ENCODE results near the gene OSBPL5.
"Not testable (repeated sequence)": the region's sequence is repeated elsewhere in the genome, so short reads cannot be mapped to it uniquely, and the experiment has no call there.

DNA sequence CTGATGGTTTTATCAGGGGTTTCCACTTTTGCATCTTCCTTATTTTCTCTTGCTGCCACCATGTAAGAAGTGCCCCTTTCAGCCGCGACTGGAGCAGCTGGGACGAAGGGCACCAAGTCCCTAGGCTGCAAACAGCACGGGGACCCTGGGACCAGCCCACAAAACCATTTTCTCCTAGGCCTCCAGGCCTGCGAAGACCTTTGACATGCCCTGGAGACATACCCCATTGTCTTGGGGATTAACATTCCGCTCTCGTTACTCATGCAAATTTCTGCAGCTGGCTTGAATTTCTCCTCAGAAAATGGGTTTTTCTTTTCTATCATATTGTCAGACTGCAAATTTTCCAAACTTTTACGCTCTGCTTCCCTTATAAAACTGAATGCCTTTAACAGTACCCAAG lies 101.2 kb downstream of the OSBPL5 start:
- TF ChIP-seq, protein P1, sequence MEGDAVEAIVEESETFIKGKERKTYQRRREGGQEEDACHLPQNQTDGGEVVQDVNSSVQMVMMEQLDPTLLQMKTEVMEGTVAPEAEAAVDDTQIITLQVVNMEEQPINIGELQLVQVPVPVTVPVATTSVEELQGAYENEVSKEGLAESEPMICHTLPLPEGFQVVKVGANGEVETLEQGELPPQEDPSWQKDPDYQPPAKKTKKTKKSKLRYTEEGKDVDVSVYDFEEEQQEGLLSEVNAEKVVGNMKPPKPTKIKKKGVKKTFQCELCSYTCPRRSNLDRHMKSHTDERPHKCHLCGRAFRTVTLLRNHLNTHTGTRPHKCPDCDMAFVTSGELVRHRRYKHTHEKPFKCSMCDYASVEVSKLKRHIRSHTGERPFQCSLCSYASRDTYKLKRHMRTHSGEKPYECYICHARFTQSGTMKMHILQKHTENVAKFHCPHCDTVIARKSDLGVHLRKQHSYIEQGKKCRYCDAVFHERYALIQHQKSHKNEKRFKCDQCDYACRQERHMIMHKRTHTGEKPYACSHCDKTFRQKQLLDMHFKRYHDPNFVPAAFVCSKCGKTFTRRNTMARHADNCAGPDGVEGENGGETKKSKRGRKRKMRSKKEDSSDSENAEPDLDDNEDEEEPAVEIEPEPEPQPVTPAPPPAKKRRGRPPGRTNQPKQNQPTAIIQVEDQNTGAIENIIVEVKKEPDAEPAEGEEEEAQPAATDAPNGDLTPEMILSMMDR (IDR thresholded peaks at IDR 0.05; ENCODE audit: low read depth, low read length), result not testable (repeated sequence)
- TF ChIP-seq EZH2phosphoT487 (IDR thresholded peaks at IDR 0.05; ENCODE audit: low read depth), result not testable (repeated sequence)
